Parathyroid adenoma (tissue), 2 donors: Measurements from ENCODE around the gene DSCAM.

Source experiments
- H2AFZ ChIP-seq: fragments of 300-600 bp; sonication (generic); one replicate; pipeline ENCODE4 v1.7.0; 2017; ENCODE audit warnings: antibody characterized with exemption, mild to moderate bottlenecking
- H3K27ac ChIP-seq: fragments of 300-600 bp; sonication (generic); one replicate; pipeline ENCODE4 v1.7.0; 2017
- H3K27me3 ChIP-seq: fragments of 300-600 bp; sonication (generic); one replicate; pipeline ENCODE4 v1.7.0; 2017; ENCODE audit warnings: low read length; ENCODE audit not compliant: control insufficient read depth, insufficient read depth
- H3K36me3 ChIP-seq: fragments of 300-600 bp; sonication (generic); one replicate; pipeline ENCODE4 v1.7.0; 2017; ENCODE audit warnings: low read length; ENCODE audit not compliant: control insufficient read depth, insufficient read depth
- H3K4me1 ChIP-seq: fragments of 300-600 bp; sonication (generic); one replicate; pipeline ENCODE4 v1.7.0; 2017; ENCODE audit warnings: control low read depth
- H3K4me2 ChIP-seq: fragments of 300-600 bp; sonication (generic); one replicate; pipeline ENCODE4 v1.7.0; 2017; ENCODE audit warnings: low read length
- H3K4me3 ChIP-seq: fragments of 300-600 bp; sonication (generic); one replicate; pipeline ENCODE4 v1.7.0; 2017; ENCODE audit warnings: low read depth, low read length
- H3K79me2 ChIP-seq: fragments of 300-600 bp; sonication (generic); one replicate; pipeline ENCODE4 v1.7.0; 2017; ENCODE audit warnings: control low read depth
- H3K9ac ChIP-seq: fragments of 300-600 bp; sonication (generic); one replicate; pipeline ENCODE4 v1.7.0; 2017; ENCODE audit warnings: mild to moderate bottlenecking
- H3K9me3 ChIP-seq: fragments of 300-600 bp; sonication (generic); one replicate; pipeline ENCODE4 v1.7.0; 2017; ENCODE audit warnings: low read length; ENCODE audit not compliant: control insufficient read depth
- TF ChIP-seq, protein P1 (sequence below): fragments of 300-600 bp; sonication (generic); IDR thresholded peaks from one replicate; pipeline ENCODE4 v1.7.0; 2017; ENCODE audit warnings: antibody characterized with exemption, mild to moderate bottlenecking
- donor health status: primary hyperparathyroidism.

The DSCAM gene

GRCh38 chr21:40547906-40548513 is 298.9 kb downstream of the DSCAM start:
- Histone ChIP-seq H3K9ac (no peak overlapping the region), H3K9me3 (no peaks in the 10 kb centered on the region), H3K4me2 (no peak overlapping the region), H3K4me3 (no peak overlapping the region), H3K4me1 (no peaks in the 10 kb centered on the region), H3K36me3 (no peaks in the 10 kb centered on the region), H3K27ac (no peak overlapping the region), H2AFZ (no peak overlapping the region), H3K79me2 (no peaks in the 10 kb centered on the region), H3K27me3 (no peaks in the 10 kb centered on the region)
- TF ChIP-seq, protein P1, sequence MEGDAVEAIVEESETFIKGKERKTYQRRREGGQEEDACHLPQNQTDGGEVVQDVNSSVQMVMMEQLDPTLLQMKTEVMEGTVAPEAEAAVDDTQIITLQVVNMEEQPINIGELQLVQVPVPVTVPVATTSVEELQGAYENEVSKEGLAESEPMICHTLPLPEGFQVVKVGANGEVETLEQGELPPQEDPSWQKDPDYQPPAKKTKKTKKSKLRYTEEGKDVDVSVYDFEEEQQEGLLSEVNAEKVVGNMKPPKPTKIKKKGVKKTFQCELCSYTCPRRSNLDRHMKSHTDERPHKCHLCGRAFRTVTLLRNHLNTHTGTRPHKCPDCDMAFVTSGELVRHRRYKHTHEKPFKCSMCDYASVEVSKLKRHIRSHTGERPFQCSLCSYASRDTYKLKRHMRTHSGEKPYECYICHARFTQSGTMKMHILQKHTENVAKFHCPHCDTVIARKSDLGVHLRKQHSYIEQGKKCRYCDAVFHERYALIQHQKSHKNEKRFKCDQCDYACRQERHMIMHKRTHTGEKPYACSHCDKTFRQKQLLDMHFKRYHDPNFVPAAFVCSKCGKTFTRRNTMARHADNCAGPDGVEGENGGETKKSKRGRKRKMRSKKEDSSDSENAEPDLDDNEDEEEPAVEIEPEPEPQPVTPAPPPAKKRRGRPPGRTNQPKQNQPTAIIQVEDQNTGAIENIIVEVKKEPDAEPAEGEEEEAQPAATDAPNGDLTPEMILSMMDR = no peak

DNA sequence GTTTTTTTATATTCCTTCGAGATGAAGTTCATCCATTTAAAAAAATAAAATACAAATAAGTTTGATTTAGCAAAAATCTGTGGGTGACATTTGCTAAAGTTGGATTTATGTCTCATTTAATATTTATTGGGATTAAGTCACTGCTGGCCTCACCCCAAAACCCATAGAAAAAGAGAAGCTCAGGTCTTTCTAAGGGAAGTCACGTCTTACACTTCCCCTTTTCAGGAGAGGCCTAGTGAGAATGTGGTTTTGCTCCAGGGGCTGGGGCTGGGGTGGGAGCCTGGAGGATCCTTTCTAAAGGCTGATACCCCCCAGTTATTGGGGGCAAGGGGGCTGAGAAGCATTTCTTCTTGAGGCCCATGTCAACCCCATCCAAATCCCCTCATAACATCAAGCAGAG is 300.3 kb downstream of the DSCAM start:
- H3K9me3 ChIP-seq = no peaks in the 10 kb centered on the region
- no peak overlapping the region for H2AFZ ChIP-seq
- no peaks in the 10 kb centered on the region for H3K4me1 ChIP-seq
- H3K27me3 ChIP-seq = no peaks in the 10 kb centered on the region
- H3K27ac ChIP-seq = no peak overlapping the region
- no peaks in the 10 kb centered on the region for H3K79me2 ChIP-seq
- no peaks in the 10 kb centered on the region for H3K36me3 ChIP-seq
- H3K9ac ChIP-seq = no peak overlapping the region
- H3K4me3 ChIP-seq = no peak overlapping the region
- TF ChIP-seq, protein P1 = no peak
- H3K4me2 ChIP-seq = no peak overlapping the region

DNA sequence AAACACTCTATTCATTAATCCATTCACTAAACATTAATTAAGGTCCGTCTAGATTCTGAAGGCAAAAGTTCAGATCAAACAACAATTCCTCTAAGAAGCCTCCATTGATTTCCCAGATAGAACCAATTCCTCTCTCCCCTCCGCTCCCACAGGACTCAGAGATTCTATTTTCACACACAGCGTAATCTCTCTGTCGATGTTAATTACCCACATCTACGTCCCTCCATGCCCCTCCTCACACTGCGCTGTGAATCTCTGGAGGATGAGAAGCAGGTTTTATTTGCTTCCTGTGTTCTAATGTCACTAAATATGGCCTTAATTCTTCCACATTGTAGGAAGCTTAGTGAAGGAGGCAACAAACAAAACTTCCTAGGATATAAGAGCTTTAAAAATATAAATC is 306.7 kb downstream of the DSCAM start:
- Histone ChIP-seq H3K9me3 (no peaks in the 10 kb centered on the region), H3K36me3 (no peaks in the 10 kb centered on the region), H3K4me1 (no peaks in the 10 kb centered on the region), H2AFZ (no peak overlapping the region), H3K4me3 (no peak overlapping the region), H3K27ac (no peak overlapping the region), H3K79me2 (no peaks in the 10 kb centered on the region), H3K4me2 (no peak overlapping the region), H3K9ac (no peak overlapping the region), H3K27me3 (no peaks in the 10 kb centered on the region)
- TF ChIP-seq, protein P1 = no peak

DNA sequence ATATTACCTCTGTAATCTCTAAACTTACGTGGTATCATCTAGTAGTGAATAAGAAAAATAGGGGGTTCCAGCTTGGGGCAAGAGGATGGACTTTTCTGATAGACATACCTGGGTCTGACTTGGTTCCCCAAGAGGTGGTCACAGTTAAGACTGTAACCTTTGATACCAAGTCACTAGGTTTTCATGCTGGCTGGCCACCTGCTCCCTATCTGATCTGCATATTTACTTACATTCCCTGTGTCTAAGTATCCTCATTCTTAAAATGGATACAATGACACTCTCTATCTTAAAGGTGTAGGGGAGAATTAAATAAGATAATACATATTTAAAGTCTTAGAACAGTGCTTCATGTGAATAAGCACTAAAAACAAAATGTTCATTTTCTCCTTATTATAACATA is 312.1 kb downstream of the DSCAM start:
- TF ChIP-seq, protein P1 = no peak

GRCh38 chr21:40531431-40532110 is 315.4 kb downstream of the DSCAM start:
- TF ChIP-seq, protein P1 = no peak
- Histone ChIP-seq H3K27ac (no peak overlapping the region), H3K36me3 (no peaks in the 10 kb centered on the region)

More for the DNA sequence above, 312.1 kb downstream of the DSCAM start:
- Histone ChIP-seq H3K4me2 (no peak overlapping the region), H3K4me3 (no peak overlapping the region), H3K36me3 (no peaks in the 10 kb centered on the region), H3K27ac (no peak overlapping the region), H3K27me3 (no peaks in the 10 kb centered on the region), H3K9me3 (no peaks in the 10 kb centered on the region), H2AFZ (no peak overlapping the region), H3K79me2 (no peaks in the 10 kb centered on the region), H3K4me1 (no peaks in the 10 kb centered on the region), H3K9ac (no peak overlapping the region)

More at GRCh38 chr21:40531431-40532110, 315.4 kb downstream of the DSCAM start:
- H3K4me1 ChIP-seq = no peaks in the 10 kb centered on the region
- H3K9me3 ChIP-seq = no peaks in the 10 kb centered on the region
- no peak overlapping the region for H3K4me2 ChIP-seq
- H2AFZ ChIP-seq = no peak overlapping the region
- no peak overlapping the region for H3K4me3 ChIP-seq
- H3K27me3 ChIP-seq = no peaks in the 10 kb centered on the region
- no peak overlapping the region for H3K9ac ChIP-seq
- H3K79me2 ChIP-seq = no peaks in the 10 kb centered on the region
